Endometrial microvascular endothelial cells (primary cell): ENCODE data around the gene SLC35G6. TPM values are rescaled to one million over a fixed set of nuclear protein-coding genes. Genes with fewer than 3 reads are reported as not detected.

ENCODE experiments used
- in situ Hi-C: cut with HindIII; loops from 2 replicates; pipeline ENCODE4 v1.10.0; 2017; ENCODE audit warnings: low sequenced_read_pairs, low pct_unique_long_range_greater_than_20kb; ENCODE audit errors: inconsistent ontology term
- total RNA-seq: library from RNA; depleted of rRNA; stranded (reverse); fragments of >200 nt; gene quantifications from one replicate; pipeline ENCODE4 v1.2.3, GENCODE V29; 2015; ENCODE audit errors: inconsistent ontology term

SLC35G6 gene
- total RNA-seq, 1 donor from 2014 or later = not detected

DNA sequence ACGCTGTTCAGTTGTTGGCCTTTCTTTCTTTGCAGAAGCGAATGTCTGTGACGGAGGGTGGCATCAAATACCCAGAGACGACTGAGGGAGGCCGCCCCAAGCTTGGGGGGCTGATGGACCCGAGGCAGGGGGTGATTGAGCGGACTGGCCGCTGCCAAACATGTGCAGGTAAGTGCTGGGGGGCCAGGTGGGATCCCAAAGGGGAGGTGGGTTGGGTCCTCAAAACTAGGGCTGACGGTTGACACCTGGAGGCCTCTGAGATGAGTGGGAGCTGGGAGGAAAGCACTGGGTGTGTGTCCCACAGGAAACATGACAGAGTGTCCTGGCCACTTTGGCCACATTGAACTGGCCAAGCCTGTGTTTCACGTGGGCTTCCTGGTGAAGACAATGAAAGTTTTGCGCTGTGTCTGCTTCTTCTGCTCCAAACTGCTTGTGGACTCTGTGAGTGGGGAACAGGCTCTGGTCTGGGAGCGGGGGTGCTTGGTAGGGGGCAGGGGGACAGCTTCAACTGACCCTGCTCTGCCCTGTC lies 14.7 kb downstream of the SLC35G6 start:
- in situ Hi-C loops = no loop called here

DNA sequence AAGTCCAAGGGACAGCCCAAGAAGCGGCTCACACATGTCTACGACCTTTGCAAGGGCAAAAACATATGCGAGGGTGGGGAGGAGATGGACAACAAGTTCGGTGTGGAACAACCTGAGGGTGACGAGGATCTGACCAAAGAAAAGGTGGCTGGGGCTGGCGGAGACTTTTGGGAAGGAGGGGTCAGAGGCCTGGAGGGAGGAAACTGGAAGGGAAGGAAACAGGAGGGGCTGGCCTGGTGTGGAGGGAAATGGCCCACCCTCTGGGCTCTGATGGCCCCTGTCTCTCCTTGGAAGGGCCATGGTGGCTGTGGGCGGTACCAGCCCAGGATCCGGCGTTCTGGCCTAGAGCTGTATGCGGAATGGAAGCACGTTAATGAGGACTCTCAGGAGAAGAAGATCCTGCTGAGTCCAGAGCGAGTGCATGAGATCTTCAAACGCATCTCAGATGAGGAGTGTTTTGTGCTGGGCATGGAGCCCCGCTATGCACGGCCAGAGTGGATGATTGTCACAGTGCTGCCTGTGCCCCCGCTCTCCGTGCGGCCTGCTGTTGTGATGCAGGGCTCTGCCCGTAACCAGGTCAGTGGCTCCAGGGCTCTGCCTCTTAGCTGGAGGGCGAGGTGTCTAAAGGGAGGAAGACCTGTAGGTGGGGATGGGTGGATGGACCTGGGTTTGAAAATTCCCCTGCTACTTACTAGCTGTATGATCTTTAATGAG lies 15.4 kb downstream of the SLC35G6 start:
- in situ Hi-C loops = no loop called here

- in situ Hi-C loops = no loop called here
These were observed 16.0 kb downstream of the SLC35G6 start for GRCh38 chr17:7497228-7497627.

DNA sequence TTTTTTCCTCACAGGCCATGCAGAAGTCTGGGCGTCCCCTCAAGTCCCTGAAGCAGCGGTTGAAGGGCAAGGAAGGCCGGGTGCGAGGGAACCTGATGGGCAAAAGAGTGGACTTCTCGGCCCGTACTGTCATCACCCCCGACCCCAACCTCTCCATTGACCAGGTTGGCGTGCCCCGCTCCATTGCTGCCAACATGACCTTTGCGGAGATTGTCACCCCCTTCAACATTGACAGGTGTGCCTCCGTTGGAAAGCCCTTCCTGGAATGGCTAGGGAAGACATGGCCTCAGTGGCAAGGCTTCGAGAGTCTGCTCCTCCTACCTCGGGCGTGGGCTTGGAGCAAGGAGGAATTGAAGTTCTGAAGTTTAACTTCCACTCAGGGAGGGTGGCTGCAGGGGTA lies 16.4 kb downstream of the SLC35G6 start:
- in situ Hi-C loops = no loop called here

GRCh38 chr17:7499161-7499560 lies 17.9 kb downstream of the SLC35G6 start:
- in situ Hi-C loops = no loop called here

DNA sequence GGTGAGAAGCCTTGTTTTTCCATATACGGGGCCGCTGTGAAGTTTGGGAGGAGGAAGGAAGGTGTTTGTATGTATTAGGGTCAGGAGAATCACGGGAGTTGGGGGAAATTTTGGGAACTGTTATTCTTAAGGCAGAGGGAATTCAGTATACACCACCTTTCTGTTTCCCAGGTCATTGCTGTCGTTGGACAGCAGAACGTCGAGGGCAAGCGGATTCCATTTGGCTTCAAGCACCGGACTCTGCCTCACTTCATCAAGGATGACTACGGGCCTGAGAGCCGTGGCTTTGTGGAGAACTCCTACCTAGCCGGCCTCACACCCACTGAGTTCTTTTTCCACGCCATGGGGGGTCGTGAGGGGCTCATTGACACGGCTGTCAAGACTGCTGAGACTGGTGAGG lies 20.5 kb downstream of the SLC35G6 start:
- in situ Hi-C loops = no loop called here

GRCh38 chr17:7502171-7502847 lies 21.1 kb downstream of the SLC35G6 start:
- in situ Hi-C loops = no loop called here

- in situ Hi-C loops = no loop called here
These were observed 21.7 kb downstream of the SLC35G6 start for GRCh38 chr17:7502987-7503386.

GRCh38 chr17:7503521-7503920 lies 22.3 kb downstream of the SLC35G6 start:
- in situ Hi-C loops = no loop called here

- in situ Hi-C loops = no loop called here
These were observed 26.9 kb downstream of the SLC35G6 start for GRCh38 chr17:7508145-7508544.

DNA sequence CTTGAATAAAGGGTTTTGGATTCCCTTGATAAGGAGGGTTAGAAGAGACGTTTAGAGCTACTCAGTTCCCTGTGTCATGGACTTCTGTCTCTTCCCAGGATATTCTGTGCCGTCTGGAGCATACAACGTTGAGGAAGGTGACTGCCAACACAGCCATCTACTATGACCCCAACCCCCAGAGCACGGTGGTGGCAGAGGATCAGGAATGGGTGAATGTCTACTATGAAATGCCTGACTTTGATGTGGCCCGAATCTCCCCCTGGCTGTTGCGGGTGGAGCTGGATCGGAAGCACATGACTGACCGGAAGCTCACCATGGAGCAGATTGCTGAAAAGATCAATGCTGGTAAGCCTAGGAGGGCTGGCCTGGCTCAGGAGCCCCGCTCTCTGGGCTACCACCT lies 27.6 kb downstream of the SLC35G6 start:
- in situ Hi-C loops = no loop called here

- in situ Hi-C loops = no loop called here
These were observed 28.7 kb downstream of the SLC35G6 start for GRCh38 chr17:7509937-7510336.

GRCh38 chr17:7511108-7511507 lies 29.9 kb downstream of the SLC35G6 start:
- in situ Hi-C loops = no loop called here

- in situ Hi-C loops = no loop called here
These were observed 30.9 kb downstream of the SLC35G6 start for GRCh38 chr17:7512105-7512504.

GRCh38 chr17:7512824-7513540 lies 31.7 kb downstream of the SLC35G6 start:
- in situ Hi-C loops = no loop called here

DNA sequence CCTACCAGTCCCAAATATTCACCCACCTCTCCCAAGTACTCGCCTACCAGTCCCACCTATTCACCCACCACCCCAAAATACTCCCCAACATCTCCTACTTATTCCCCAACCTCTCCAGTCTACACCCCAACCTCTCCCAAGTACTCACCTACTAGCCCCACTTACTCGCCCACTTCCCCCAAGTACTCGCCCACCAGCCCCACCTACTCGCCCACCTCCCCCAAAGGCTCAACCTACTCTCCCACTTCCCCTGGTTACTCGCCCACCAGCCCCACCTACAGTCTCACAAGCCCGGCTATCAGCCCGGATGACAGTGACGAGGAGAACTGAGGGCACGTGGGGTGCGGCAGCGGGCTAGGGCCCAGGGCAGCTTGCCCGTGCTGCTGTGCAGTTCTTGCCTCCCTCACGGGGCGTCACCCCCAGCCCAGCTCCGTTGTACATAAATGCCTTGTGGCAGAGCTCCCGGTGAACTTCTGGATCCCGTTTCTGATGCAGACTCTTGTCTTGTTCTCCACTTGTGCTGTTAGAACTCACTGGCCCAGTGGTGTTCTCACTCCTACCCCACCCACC lies 32.7 kb downstream of the SLC35G6 start:
- in situ Hi-C loops = no loop called here

GRCh38 chr17:7515911-7516610 lies 34.8 kb downstream of the SLC35G6 start:
- in situ Hi-C loops = no loop called here

GRCh38 chr17:7523033-7523432 lies 41.8 kb downstream of the SLC35G6 start:
- in situ Hi-C loops = no loop called here

DNA sequence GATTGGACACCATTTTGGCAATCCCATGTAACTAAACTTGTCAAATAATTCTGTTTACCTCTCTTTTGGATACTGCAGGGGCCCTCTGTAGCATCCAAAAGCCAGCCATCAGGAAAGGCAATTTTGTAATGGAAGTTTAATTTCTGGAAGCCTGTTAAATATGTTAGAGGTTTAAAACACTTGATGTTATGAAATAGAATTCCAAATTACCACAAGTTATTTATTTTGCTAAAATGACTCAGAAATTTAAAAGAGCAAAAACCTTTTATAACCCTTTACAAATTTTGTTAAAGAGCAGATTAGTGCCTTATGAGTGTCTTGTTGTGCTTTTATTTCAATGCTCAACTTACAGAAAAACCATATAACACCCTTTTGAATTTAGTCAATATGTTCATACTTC lies 47.6 kb downstream of the SLC35G6 start:
- in situ Hi-C loops = no loop called here
